D341Med (cell line): ENCODE measurements around the gene HTRA1.

Experiments
- DNase-seq: peaks from one replicate; pipeline ENCODE4 v3.0.0; 2012; ENCODE audit warnings: low spot score

The HTRA1 gene

GRCh38 chr10:122455376-122456079 lies 5.8 kb upstream of the HTRA1 start:
- no peak for DNase-seq

- no peak for DNase-seq
Observed at GRCh38 chr10:122457934-122458333, 3.4 kb upstream of the HTRA1 start.

GRCh38 chr10:122458693-122459092 lies 2.7 kb upstream of the HTRA1 start:
- no peak for DNase-seq

DNA sequence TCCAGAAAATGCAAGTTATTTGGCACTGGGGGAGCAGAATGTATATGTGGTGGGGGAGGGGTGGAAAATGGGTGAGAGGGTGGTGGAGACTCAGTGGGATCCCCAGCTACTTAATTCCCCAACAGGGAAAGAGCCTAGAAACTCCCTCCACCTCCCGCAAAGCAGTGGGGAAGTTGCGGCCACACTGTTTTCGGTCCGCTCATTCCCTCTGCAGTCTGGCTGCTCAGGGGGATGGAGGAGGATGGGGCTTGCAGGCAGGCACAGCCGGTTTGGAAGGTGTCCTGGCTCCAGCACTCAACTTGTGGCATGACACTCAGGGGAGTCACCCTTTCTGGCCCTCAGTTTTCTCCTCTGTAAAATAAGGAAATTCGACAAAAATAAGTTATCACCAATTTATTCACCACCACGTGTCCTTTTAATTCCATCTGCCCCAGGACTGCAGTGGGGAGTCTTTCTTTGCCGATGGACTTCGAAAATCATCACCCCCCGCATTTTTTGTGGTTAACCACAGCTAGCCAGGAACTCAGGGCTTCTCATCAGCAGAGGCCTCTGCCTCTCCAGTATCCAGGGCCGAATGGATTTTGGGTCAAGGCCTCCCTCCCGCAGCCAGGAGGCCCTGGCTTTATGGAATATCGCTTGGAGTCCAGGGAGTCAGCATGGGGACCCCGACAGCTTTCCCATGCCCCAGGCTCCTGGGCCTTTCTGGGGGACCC lies 1.6 kb upstream of the HTRA1 start:
- DNase-seq: no peak

DNA sequence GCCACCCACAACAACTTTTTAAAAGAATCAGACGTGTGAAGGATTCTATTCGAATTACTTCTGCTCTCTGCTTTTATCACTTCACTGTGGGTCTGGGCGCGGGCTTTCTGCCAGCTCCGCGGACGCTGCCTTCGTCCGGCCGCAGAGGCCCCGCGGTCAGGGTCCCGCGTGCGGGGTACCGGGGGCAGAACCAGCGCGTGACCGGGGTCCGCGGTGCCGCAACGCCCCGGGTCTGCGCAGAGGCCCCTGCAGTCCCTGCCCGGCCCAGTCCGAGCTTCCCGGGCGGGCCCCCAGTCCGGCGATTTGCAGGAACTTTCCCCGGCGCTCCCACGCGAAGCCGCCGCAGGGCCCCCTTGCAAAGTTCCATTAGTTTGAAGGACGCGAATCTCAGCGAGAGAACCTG lies 461 bp upstream of the HTRA1 start:
- no peak for DNase-seq

DNA sequence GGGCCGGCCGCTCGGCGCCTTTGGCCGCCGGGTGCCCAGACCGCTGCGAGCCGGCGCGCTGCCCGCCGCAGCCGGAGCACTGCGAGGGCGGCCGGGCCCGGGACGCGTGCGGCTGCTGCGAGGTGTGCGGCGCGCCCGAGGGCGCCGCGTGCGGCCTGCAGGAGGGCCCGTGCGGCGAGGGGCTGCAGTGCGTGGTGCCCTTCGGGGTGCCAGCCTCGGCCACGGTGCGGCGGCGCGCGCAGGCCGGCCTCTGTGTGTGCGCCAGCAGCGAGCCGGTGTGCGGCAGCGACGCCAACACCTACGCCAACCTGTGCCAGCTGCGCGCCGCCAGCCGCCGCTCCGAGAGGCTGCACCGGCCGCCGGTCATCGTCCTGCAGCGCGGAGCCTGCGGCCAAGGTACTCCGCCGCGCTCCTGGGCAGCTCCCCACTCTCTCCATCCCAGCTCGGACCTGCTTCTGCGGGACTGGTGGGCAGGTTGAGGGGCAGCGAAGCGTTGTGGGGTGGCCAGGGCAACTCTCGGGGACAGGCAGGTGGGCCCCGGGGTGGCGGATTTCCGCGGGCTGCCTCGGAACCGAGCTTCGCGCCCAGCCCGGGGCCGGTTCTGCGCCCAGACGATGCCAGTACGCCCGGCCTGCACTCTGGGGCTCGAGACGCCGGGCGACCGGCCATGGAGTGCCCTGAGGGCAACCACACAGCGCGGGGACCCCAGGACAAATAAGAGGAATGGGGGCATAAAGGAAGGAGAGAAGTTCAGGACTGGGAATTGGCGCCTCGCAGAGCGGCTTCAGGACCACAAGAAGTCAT lies 578 bp downstream of the HTRA1 start:
- DNase-seq: peak; percentile 59

GRCh38 chr10:122462533-122463465 lies 1.4 kb downstream of the HTRA1 start:
- no peak for DNase-seq

- no peak for DNase-seq
Observed at GRCh38 chr10:122463466-122464249, 2.3 kb downstream of the HTRA1 start.

DNA sequence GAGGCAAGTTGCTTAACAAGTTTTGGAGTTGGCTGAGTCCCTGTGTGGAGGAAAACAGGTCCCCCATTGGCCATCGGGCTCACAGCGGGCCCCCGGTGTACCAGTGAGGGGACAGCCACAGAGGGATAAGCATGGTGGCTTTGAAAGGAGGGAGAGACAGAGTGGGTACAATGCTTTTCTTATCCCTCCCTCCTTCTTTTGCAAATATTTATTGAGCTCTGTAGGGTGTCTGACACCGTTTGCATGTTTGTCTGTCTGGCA lies 2.8 kb downstream of the HTRA1 start:
- DNase-seq: no peak

- DNase-seq: no peak
Observed at GRCh38 chr10:122464586-122464985, 3.2 kb downstream of the HTRA1 start.

- DNase-seq: peak; percentile 39
Observed at GRCh38 chr10:122465401-122466040, 4.2 kb downstream of the HTRA1 start.

GRCh38 chr10:122466951-122467381 lies 5.6 kb downstream of the HTRA1 start:
- DNase-seq: no peak

DNA sequence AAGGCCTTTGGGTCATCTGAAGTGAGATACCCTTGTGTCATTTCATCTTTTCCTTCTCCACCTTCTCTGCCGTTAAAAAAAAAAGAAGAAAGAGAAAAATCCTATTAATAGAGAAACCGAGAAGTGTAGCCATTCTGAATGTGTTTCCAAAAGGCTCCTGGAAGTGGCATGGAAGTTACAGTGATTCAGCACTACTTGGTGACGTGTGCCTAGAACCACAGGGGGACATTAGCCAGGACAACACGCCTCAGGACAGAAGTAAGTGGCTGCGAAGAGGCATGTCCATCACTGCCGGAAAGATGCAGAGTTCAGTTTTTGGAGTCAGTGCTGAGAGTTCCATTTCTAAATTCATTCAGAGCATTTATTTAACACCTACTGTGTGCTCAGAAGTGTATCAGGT lies 6.3 kb downstream of the HTRA1 start:
- no peak for DNase-seq

DNA sequence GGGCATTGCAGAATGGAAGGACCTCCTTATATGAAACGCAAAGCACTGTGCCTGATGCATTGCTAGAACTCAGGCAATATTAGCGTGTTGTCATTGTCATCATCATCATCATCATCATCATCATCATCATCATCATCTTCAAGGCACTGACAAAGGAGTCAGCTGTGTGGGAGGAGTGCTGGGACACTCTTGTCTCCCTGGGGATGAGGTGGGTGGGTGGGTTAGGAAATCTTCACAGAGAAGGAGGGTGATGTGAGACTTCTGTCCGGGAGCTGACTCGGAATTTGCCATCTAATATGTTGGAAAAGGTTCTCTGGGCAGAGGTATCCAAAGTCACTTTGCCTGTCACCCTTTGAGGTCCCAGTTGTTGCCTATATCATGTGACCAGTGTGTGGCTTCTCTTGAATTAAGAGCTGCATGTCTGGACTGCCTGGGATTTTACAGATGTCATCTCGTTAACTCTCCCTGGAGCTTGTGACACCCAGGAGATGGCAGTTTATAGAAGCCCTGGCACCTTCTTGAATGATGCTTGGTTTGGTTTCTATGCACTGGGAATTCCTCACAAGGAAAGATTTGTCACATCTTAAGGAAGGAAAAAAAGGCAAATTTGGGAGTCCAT lies 7.1 kb downstream of the HTRA1 start:
- no peak for DNase-seq

- no peak for DNase-seq
Observed at GRCh38 chr10:122468926-122469781, 7.8 kb downstream of the HTRA1 start.

DNA sequence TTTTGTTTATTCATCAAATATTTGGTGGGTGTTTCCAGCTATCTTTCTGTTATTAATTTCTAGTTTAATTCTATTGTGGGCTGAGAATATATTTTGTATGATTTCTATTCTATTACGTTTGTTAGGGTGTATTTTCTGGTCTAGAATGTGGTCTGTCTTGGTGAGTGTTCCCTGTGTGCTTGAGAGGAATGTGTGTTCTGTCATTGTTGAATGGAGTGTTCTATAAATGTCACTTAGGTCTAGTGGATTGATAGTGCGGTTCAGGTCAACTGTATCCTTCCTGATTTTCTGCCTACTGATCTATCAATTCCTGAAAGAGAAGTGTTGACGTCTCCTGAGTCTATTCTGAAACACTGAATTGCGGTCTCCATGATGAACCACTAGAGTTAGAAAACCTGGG lies 8.5 kb downstream of the HTRA1 start:
- no peak for DNase-seq

DNA sequence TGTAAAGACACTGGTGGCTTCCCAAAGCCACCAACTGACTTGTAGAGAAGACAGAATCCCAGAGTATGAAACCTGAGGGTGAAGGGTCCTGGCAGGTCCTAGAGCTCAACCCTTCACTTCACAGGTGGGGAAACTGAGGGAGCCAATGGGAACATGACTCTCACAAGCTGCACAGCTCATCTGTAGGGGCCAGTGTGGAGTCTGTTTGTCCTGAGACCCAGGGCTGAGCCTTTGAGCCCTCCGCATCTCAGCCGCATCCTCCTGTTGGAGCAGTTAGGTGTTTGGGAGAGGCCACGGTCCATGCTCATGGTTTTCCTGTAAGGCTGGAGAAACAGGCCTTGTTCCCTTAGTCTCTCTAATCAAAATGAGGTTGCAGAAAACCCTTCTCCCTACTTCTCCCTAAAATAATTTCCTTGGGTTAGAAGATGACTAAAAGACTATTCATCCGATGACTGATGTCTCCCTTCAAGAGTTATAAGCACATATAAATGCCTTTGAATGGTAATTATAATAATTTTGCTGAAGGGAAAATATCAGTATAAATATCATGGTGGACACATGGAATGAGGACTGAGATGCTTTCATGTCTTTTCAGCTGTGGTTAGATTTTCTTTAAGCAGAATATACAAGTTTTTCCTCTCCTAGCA lies 10.3 kb downstream of the HTRA1 start:
- no peak for DNase-seq

DNA sequence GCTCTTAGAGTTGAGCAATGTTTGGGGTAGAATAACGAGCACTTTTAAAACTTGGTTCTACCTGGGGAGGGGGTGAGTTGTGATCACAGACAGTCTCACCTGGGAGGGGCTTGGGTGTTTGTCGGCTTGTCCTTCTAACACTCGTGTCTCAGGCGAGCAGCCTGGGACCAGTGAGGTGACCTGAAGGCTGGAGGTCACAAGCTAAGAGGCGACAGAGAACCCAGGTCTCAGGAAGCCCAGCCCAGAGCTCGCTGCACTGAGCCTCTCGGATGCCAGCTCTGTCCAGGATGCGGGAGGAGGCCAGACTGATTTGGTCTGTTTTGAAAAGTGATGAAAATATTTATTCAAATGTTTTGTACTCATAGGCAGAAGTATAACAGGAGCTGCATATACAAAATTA lies 11.8 kb downstream of the HTRA1 start:
- no peak for DNase-seq
